ENCODE results near the gene OR52H1.

OR52H1 gene

DNA sequence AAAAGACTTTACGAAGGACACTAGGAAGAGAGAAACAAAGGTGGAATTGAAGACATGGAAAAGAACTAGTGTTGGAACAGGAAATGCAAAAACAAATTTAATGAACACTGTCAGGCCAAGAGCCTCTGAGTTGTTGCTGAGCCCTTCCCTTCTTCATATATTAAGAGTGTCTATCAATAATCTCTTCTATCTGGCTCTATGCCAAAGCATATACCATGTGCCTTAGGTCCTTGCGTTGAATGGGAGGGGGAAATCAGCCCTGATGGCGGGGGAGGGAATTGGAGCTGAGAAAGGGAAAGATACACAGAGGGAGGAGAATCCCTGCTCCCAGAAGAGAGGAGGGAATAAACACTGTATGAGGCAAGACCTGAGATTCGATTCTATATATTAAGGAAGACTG lies 26.8 kb upstream of the OR52H1 start:
- H2AFZ ChIP-seq = no peak overlapping the region
- no peaks in the 10 kb centered on the region for H3K9me3 ChIP-seq (ENCODE audit: control insufficient read depth, low read length)
- H3K4me1 ChIP-seq = no peaks in the 10 kb centered on the region
- no peaks in the 10 kb centered on the region for H3K36me3 ChIP-seq (ENCODE audit: control insufficient read depth, insufficient read depth, low read length)
- no peaks in the 10 kb centered on the region for H3K79me2 ChIP-seq
- H3K4me2 ChIP-seq (ENCODE audit: low read length) = no peak overlapping the region
- H3K27me3 ChIP-seq (ENCODE audit: control insufficient read depth, insufficient read depth, low read length) = no peaks in the 10 kb centered on the region
- no peak overlapping the region for H3K4me3 ChIP-seq (ENCODE audit: low read depth, low read length)
- no peak overlapping the region for H3K27ac ChIP-seq
- TF ChIP-seq, protein P1, sequence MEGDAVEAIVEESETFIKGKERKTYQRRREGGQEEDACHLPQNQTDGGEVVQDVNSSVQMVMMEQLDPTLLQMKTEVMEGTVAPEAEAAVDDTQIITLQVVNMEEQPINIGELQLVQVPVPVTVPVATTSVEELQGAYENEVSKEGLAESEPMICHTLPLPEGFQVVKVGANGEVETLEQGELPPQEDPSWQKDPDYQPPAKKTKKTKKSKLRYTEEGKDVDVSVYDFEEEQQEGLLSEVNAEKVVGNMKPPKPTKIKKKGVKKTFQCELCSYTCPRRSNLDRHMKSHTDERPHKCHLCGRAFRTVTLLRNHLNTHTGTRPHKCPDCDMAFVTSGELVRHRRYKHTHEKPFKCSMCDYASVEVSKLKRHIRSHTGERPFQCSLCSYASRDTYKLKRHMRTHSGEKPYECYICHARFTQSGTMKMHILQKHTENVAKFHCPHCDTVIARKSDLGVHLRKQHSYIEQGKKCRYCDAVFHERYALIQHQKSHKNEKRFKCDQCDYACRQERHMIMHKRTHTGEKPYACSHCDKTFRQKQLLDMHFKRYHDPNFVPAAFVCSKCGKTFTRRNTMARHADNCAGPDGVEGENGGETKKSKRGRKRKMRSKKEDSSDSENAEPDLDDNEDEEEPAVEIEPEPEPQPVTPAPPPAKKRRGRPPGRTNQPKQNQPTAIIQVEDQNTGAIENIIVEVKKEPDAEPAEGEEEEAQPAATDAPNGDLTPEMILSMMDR (IDR thresholded peaks at IDR 0.05) = no peak
- H3K9ac ChIP-seq = no peak overlapping the region

DNA sequence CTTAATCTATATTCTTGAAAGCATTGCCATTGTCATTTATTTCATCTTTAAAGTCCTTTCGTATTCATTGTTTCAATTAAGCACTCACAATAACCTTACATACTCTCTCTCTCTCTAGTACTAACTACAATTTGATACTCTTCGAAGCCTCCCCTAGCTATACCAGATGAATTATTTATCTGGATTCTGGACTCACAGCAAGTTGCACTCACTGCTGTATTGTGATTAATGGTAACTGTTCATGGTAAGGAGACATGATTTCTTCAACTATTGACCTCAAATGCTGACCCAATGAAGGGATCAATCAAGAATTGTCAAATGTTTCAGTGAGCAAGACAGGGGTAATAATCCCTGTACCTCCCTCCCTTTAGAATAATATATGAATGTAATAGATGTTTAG lies 26.3 kb upstream of the OR52H1 start:
- no peaks in the 10 kb centered on the region for H3K79me2 ChIP-seq
- no peak overlapping the region for H3K27ac ChIP-seq
- no peaks in the 10 kb centered on the region for H3K4me1 ChIP-seq
- no peaks in the 10 kb centered on the region for H3K36me3 ChIP-seq (ENCODE audit: control insufficient read depth, insufficient read depth, low read length)
- H3K9me3 ChIP-seq (ENCODE audit: control insufficient read depth, low read length) = no peaks in the 10 kb centered on the region
- no peak overlapping the region for H2AFZ ChIP-seq
- no peak overlapping the region for H3K4me2 ChIP-seq (ENCODE audit: low read length)
- no peaks in the 10 kb centered on the region for H3K27me3 ChIP-seq (ENCODE audit: control insufficient read depth, insufficient read depth, low read length)
- H3K4me3 ChIP-seq (ENCODE audit: low read depth, low read length) = no peak overlapping the region
- H3K9ac ChIP-seq = no peak overlapping the region
- TF ChIP-seq, protein P1 (IDR thresholded peaks at IDR 0.05) = no peak

DNA sequence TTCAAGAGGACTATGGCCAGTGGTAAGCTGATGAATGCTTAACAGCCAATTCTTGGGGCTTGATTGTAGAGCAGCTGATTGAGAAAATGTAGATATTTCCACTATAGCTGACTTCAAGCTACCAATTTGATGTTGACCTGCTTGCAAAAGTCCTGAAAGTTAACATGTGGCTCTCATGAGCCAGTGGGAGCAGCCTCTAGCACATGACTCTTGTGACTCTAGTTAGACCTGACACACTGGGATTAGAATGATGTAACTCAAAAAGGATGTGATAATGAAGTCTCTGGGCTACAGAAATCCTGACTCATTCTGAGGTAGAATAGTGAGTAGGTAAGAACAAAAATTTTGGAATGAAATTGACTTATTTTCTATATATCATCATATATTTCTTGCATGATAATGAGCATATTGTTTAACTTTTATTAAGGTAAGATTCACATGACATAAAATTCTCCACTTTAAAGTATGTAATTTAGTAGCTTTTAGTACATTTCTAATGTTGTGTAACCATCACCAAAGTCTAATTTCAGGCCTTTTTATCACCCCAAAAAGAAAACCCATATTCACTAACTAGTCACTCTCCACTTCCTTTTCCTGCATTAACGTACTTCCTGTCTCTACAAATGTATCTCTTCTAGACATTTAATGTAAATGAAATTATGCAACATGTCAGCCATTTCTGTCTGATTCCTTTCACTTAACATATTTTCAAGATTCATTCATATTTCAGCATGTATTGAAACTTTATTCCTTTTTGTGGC lies 16.1 kb upstream of the OR52H1 start:
- TF ChIP-seq, protein P1 (IDR thresholded peaks at IDR 0.05) = no peak
- no peak overlapping the region for H3K4me2 ChIP-seq (ENCODE audit: low read length)

DNA sequence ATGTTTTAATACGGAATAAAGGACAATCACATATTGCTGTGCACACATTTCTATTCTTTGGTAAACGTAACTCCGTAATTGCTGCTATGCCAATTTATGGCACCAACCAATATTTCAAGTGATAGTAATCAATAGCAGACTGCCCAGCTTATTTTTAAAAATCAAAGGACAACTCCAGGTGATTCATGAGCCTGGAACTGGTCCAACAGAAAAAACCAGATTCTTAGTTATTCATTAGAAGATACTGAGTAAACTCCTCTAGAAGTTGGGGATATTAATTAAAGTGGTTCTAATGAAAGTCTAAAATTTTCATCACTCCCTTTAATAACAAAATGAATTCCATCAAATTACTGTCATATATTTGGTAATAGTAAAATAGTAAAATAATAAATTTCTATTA lies 9.4 kb upstream of the OR52H1 start:
- H3K4me1 ChIP-seq = no peaks in the 10 kb centered on the region
- TF ChIP-seq, protein P1 (IDR thresholded peaks at IDR 0.05) = no peak

More for the DNA sequence above, 16.1 kb upstream of the OR52H1 start:
- H3K79me2 ChIP-seq = no peaks in the 10 kb centered on the region
- no peaks in the 10 kb centered on the region for H3K9me3 ChIP-seq (ENCODE audit: control insufficient read depth, low read length)
- no peak overlapping the region for H2AFZ ChIP-seq
- H3K27ac ChIP-seq = no peak overlapping the region
- no peaks in the 10 kb centered on the region for H3K36me3 ChIP-seq (ENCODE audit: control insufficient read depth, insufficient read depth, low read length)
- no peak overlapping the region for H3K9ac ChIP-seq
- H3K4me1 ChIP-seq = no peaks in the 10 kb centered on the region
- no peaks in the 10 kb centered on the region for H3K27me3 ChIP-seq (ENCODE audit: control insufficient read depth, insufficient read depth, low read length)
- H3K4me3 ChIP-seq (ENCODE audit: low read depth, low read length) = no peak overlapping the region

More for the DNA sequence above, 9.4 kb upstream of the OR52H1 start:
- Histone ChIP-seq H3K4me2 (ENCODE audit: low read length) (no peak overlapping the region), H2AFZ (no peak overlapping the region), H3K36me3 (ENCODE audit: control insufficient read depth, insufficient read depth, low read length) (no peaks in the 10 kb centered on the region), H3K4me3 (ENCODE audit: low read depth, low read length) (no peak overlapping the region), H3K9ac (no peak overlapping the region), H3K27me3 (ENCODE audit: control insufficient read depth, insufficient read depth, low read length) (no peaks in the 10 kb centered on the region), H3K79me2 (no peaks in the 10 kb centered on the region), H3K9me3 (ENCODE audit: control insufficient read depth, low read length) (no peaks in the 10 kb centered on the region), H3K27ac (no peak overlapping the region)

Data from parathyroid adenoma (tissue), 2 donors.